ENCODE results near the gene VCPKMT.

Gene VCPKMT

DNA sequence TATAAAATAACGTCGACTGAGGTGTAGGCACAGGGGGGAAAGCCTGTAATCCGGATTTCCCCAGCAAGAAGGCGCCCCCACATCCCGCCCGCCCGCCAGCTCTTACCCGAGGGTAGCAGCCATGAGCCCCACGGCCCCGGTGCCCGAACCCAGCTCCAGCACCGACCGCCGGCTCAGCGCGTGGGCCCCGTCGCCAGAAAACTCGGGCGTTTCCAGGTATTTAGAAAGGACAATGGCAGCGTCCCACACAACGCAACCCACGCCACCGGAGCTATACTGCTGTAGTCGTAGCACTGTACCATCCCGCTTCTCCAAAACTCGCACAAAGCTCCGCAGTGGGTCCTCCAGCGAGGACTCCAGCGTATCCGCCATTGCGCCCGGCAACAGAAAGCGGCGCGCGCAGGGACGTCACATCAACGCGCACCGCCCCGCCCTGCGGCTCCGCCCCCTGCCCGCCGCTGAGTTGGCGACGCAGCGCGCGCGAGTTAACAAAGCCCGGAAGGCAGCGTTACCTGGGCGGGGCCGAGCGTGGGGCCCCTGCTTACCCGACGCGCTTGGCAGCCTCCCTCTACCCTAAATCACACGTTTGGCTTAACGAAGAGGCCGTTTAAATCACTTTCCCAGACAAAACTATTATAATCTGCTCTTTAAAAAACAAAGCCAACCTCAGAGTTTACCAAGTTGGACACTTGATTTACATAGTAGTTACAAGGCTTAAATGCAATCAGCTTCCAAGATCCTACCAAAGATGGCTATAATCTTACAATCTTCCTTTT lies at the start of gene VCPKMT:
Gene VCPKMT, minus strand, starts transcription at position 392 of the 776 bp plus-strand sequence. Its CDS starts 20 bp downstream, at position 372.
- Histone ChIP-seq H3K4me3 (peak within 1 kb of the TSS; percentile 97), H3K27ac (peak within 1 kb of the TSS; percentile 78 to 95)
- TF ChIP-seq, protein P1, sequence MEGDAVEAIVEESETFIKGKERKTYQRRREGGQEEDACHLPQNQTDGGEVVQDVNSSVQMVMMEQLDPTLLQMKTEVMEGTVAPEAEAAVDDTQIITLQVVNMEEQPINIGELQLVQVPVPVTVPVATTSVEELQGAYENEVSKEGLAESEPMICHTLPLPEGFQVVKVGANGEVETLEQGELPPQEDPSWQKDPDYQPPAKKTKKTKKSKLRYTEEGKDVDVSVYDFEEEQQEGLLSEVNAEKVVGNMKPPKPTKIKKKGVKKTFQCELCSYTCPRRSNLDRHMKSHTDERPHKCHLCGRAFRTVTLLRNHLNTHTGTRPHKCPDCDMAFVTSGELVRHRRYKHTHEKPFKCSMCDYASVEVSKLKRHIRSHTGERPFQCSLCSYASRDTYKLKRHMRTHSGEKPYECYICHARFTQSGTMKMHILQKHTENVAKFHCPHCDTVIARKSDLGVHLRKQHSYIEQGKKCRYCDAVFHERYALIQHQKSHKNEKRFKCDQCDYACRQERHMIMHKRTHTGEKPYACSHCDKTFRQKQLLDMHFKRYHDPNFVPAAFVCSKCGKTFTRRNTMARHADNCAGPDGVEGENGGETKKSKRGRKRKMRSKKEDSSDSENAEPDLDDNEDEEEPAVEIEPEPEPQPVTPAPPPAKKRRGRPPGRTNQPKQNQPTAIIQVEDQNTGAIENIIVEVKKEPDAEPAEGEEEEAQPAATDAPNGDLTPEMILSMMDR (IDR thresholded peaks at IDR 0.05) = no peak
- peak; percentile 94 for DNase-seq (ENCODE audit: low spot score)

DNA sequence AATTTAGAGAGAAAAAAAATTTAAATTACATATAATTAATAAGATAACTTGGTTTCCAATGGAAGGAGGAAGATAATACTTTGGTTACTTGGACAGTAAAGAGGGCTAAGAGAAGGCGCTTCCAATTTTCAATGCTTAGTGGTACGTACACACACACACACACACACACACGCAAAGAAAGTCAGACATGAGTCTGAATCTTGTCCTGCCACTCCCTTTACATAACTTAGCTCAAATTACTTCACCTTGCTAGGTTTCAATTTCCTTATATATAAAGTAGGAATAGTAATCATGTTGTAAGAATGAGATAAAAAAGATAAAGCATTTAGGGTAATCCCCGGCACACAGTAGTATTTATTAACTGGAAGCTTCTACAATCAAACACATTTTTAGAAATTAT lies 39.7 kb upstream of the VCPKMT start:
- TF ChIP-seq, protein P1 (IDR thresholded peaks at IDR 0.05) = no peak
- no peak overlapping the region for H3K27ac ChIP-seq
- DNase-seq (ENCODE audit: low spot score) = no peak

DNA sequence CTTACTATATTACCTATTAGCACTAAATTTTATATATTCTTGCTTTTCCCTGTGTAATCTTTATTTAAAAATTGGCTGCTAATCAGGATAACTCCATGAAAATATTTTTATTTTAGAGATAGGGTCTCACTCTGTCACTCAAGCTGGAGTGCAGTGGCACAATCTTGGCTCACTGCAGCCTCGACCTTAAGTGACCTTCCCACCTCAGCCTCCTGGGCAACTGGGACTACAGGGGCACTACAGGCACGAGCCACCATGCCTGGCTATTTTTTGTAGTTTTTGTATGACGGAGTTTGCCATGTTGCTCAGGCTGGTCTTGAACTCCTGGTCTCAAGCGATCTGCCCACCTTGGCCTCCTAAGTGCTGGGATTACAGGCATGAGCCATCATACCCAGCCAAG lies 32.4 kb upstream of the VCPKMT start:
- DNase-seq (ENCODE audit: low spot score) = no peak
- TF ChIP-seq, protein P1 (IDR thresholded peaks at IDR 0.05) = no peak
- H3K27ac ChIP-seq = no peak overlapping the region
- no peak overlapping the region for H3K4me3 ChIP-seq

More for the DNA sequence above, 39.7 kb upstream of the VCPKMT start:
- H3K4me3 ChIP-seq = no peak overlapping the region

DNA sequence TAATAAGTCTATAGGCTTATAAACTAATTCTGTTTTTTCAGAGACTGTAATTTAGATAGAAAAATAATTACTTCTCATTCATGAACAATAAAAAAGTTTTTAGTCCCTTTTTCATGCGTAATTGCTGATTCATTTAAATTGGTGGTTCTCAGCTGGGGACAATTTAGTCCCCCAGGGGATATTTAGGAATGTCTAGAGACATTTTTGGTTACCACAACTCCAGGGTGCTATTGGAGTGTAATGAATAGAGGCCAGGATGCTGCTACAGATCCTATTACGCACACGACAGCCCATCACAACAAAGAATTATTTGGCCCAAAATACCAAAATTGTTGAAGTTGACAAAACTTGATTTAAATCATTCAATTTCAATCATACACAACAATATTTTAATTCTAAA lies 22.8 kb upstream of the VCPKMT start:
- TF ChIP-seq, protein P1 (IDR thresholded peaks at IDR 0.05) = no peak
- Histone ChIP-seq H3K4me3 (no peak overlapping the region), H3K27ac (no peak overlapping the region)
- no peak for DNase-seq (ENCODE audit: low spot score)

DNA sequence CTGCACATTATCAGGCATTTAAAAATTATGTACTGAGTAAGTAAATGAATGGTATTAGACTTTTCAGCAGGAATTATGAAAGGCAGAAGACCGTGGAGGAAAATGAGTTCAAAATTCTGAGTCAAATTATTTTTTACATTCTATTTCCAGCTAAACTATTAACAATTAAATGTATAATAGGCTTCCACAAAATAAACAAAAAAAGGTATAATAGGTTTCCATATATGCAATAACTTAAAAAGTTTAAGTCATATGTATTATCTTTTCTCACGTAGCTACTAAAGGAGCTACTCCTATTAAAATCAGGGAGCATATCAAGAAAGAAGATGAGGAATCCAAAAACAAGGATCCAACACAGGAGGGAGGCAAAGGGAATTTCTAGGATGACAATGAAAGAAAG lies 11.4 kb upstream of the VCPKMT start:
- TF ChIP-seq, protein P1 (IDR thresholded peaks at IDR 0.05) = no peak
- Histone ChIP-seq H3K4me3 (no peak overlapping the region), H3K27ac (no peak overlapping the region)
- DNase-seq (ENCODE audit: low spot score) = no peak

DNA sequence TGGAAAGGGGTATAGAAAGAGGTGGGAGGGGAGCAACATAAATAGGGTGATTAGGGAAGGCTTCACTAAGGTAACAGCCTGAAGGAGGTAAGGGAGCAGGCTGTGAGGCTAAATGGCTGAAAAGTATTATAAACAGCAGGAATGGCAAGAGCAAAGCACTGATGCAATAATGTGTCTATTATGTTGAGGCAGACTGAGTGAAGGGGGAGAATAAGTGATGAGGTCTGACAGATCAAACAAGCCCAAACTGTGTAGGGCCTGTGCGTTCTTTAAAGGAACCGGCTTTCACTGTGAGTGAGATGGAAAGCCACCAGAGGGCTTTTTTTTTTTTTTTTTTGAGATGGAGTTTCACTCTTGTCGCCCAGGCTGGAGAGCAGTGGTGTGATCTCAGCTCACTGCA lies 6.7 kb upstream of the VCPKMT start:
- no peak overlapping the region for H3K4me3 ChIP-seq
- no peak for DNase-seq (ENCODE audit: low spot score)
- TF ChIP-seq, protein P1 (IDR thresholded peaks at IDR 0.05) = no peak
- no peak overlapping the region for H3K27ac ChIP-seq

DNA sequence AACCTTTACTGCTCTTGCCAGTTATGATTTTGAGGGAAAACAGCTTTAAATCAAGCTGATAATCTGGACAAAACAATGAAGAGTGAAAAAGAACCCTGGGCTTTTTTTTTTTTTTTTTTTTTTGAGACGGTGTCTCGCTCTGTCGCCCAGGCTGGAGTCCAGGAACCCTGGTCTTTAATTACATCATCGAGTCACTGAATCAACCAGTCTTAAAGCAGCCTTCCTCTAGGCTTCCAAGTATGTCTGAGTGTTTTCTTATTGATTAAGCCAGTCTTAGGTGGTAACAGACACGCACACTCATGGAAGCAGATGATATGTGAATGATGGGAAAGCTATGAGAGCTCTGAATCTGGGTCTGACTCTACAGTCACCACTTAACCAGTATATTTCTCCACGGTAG lies 5.9 kb upstream of the VCPKMT start:
- TF ChIP-seq, protein P1 (IDR thresholded peaks at IDR 0.05) = no peak
- Histone ChIP-seq H3K27ac (no peak overlapping the region), H3K4me3 (no peak overlapping the region)
- DNase-seq (ENCODE audit: low spot score) = no peak
